HepG2 (cell line): ENCODE data around the gene TRIO.

ENCODE experiments used
- PBX2 ChIP-seq: IDR thresholded peaks from 2 replicates; pipeline ENCODE4 v1.6.1; 2016; ENCODE audit warnings: control low read depth
- ZBTB38 ChIP-seq: sonication (generic); formaldehyde crosslinking; IDR thresholded peaks from 2 replicates; pipeline ENCODE4 v1.5.1; 2020; ENCODE audit warnings: mild to moderate bottlenecking, missing genetic modification reagents

- TF ChIP-seq ZBTB38 (CRISPR knock-in tag) (no peak), PBX2 (no peak)
Measured at GRCh38 chr5:14272548-14273205, 129.5 kb downstream of the TRIO start.
